Stimulated activated CD8-positive, alpha-beta memory T cell treated with anti-CD3 and anti-CD28 coated beads, Interleukin-7, amount 100 ng/mL, for 4 hours (primary cell): ENCODE results near the gene NEURL2.
"Not testable (repeated sequence)": the region's sequence is repeated elsewhere in the genome, so short reads cannot be mapped to it uniquely, and the experiment has no call there.

ENCODE experiments used
- DNase-seq, 2 donors: peaks; one replicate each; pipeline ENCODE4 v3.0.0-alpha.2; 2020; ENCODE audit warnings: low read depth in 2 of 2

NEURL2 gene

DNA sequence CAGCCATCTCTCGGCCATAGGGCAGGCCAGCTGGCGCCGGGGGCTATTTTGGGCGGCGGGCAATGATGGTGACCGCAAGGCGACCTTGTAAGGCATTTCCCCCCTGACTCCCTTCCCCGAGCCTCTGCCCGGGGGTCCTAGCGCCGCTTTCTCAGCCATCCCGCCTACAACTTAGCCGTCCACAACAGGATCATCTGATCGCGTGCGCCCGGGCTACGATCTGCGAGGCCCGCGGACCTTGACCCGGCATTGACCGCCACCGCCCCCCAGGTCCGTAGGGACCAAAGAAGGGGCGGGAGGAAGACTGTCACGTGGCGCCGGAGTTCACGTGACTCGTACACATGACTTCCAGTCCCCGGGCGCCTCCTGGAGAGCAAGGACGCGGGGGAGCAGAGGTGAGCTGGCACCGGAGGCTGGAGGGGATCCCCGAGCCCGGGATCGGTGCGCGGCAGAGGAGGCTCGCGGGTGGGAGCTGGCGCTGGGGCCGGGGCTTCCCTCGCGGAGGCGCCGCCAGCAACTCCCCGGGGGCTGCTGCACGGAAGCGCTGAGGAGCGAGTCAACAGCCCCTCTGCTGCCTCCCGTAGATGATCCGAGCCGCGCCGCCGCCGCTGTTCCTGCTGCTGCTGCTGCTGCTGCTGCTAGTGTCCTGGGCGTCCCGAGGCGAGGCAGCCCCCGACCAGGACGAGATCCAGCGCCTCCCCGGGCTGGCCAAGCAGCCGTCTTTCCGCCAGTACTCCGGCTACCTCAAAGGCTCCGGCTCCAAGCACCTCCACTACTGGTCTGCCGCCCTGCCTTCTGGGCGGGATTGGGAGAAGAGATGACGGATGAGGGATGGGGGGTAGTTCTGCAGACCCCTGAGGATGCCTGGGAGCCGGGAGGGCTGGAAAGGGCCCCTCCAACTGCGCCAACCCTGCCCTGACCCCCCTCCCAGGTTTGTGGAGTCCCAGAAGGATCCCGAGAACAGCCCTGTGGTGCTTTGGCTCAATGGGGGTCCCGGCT is at the start of gene NEURL2, which contains the start of gene CTSA:
NEURL2 (minus strand) TSS at position 224 of the 999 bp plus-strand sequence; CDS start at position 7, 217 bp downstream.
CTSA (plus strand) TSS at position 351 of the 999 bp plus-strand sequence; CDS start at position 585, 234 bp downstream.
- DNase-seq = peak; percentile 77 to 79

GRCh38 chr20:45940469-45940868 is 49.5 kb upstream of the NEURL2 start:
- DNase-seq = no peak

DNA sequence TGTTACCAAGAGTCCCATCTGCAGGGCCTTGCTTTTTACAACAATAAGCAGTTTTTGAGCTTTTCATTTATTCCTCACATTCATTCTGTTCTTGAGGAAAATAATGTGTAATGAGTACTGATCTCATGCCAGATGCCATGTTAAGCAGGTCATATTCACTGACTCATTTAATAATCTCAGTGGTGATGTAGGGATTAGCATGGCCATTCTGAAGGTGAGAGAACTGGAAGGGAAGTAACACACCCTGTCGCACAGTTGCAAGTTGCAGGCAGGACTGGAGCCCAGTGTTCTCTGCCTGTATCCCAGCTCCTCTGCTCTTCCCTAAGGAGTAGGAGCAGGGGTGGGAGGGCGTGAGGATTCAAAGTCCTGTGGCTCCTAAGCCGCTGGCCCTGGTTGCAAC is 49.0 kb upstream of the NEURL2 start:
- DNase-seq = no peak

DNA sequence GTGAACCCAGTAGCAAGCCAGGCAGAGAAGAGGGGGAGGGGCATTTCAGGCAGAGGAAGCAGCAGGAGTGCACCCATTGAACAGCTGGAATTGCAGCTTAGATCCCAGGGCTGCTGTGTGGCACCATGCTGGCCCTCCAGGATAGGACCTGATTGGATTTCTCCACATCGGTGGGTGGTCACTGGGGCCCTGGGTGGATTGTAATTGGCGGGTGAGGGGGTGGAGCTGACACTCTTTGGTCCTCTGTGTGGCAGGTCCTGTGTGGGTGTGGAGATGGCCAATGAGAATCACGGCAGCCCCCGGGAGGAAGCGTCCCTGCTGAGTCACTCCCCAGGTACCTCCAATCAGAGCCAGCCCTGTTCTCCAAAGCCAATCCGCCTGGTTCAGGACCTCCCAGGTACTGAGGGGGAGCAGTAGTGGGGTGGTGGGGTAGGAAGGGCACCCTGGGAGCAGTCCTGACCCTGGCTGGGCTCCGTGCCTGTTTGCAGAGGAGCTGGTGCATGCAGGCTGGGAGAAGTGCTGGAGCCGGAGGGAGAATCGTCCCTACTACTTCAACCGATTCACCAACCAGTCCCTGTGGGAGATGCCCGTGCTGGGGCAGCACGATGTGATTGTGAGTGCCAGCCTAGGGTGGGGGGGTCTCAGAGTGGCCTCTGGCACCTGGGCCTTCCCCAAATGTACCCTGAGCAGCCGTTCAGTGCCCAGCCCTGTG is 47.9 kb upstream of the NEURL2 start:
- DNase-seq = no peak

- DNase-seq = no peak
These were observed 46.8 kb upstream of the NEURL2 start for GRCh38 chr20:45937765-45938164.

- no peak for DNase-seq
These were observed 44.5 kb upstream of the NEURL2 start for GRCh38 chr20:45935416-45936046.

DNA sequence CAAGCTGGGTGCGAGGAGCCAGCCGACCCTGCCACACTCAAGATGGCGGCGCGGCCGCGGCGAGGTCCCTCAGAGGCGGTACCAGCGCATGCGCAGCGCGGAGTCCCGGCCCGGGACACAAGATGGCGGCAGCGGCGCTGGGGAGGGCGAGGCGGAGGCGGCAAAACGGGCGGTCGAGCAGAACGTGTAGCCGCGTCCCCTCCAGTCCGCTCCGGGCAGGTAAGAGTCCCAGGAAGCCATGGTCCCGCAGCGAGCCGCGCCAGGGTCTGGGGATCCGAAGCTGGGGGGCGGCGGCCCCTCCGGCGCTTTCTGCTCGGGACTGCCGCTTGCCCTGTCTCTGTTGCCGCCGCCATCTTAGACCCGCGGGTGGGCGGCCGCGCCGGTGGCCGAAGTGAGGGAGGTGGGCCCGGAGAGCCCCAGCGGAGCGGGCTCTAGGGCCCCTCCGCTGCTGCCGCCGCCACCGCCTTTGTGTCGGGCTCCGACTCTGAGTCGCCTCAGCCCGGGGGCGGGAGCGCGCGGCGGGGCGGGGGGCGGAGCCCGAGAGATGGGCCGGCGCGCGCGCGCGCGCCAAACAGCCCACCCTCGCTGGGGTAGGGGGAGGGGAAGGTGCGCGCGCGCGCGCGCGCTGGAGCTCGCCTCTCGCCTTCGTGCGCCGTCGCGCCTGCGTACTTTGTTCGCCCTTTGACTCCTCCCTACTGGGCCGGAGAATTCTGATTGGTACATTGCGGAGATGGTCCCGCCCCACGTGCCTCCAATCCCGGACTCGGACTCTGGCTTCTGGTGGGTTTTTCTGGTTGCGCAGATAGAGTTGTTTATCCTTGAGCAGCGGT is 43.8 kb upstream of the NEURL2 start, which contains the start of gene PCIF1:
PCIF1 (plus strand) TSS at position 98 of the 830 bp plus-strand sequence. CDS start 4,317 bp downstream, outside the sequence.
- peak; percentile 97 to 98 for DNase-seq

GRCh38 chr20:45934046-45934585 is 43.1 kb upstream of the NEURL2 start:
- DNase-seq = peak in 1 of 2 donors; percentile 53

GRCh38 chr20:45933266-45934045 is 42.4 kb upstream of the NEURL2 start:
- peak; percentile 32 to 40 for DNase-seq

GRCh38 chr20:45931680-45932079 is 40.7 kb upstream of the NEURL2 start:
- DNase-seq = not testable (repeated sequence)

DNA sequence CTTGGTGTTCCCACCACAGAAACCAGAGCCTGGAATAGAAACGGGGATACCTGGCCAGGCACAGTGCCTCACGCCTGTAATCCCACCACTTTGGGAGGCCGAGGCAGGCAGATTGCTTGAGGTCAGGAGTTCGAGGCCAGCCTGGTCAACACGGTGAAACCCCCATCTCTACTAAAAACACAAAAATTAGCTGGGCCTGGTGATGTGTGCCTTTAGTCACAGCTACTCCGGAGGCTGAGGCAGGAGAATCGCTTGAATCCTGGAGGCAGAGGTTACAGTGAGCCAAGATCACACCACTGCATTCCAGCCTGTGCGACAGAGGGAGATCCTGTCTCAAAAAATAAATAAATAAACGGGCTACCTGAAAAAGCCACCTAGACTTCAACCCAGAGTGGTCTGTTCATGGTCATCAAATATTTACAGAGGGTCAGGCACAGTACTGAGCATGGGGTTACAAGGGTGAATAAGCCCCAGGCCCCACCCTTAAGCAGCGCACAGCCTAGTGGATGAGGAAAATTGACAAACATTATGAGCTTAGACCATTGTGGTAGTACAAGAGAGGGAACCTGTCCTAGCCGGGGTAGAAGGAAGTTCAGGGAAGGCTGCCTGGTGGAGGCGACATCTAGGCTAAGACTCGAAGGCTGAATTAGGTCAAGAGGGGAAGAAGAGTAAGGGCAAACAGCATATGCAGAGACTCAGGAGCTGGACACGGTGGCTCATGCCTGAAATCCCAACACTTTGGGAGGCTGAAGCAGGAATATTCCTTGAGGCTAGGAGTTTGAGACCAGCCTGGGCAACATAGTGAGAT is 36.3 kb upstream of the NEURL2 start:
- no peak for DNase-seq

GRCh38 chr20:45926731-45927070 is 35.7 kb upstream of the NEURL2 start:
- no peak for DNase-seq

DNA sequence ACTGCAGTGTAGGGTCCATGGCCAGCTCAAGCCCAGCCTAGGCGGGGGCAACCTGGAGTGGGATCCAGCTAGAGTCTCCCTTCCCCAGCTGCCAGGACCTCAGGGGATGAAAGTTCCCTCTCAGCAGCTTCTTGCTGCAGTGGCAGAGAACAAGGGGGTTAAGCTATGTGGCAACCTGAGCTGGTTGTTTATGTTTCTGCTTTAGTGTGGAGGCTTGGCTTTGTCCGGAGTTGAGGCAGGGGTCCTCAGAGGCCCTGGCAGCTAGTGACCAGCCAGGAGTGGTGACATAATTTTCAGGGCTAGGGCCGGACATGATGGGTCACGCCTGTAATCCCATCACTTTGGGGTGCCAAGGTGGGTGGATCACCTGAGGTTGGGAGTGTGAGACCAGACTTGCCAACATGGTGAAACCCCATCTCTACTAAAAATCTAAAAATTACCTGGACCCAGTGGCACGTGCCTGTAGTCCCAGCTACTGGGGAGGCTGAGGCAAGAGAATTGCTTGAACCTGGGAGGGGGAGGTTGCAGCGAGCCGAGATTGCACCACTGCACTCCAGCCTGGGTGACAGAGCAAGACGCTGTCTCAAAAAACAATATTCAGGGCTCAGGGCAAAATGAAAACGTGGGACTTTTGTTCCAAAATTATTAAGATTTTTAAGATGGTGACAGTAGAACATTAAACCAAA is 35.0 kb upstream of the NEURL2 start:
- DNase-seq = no peak

DNA sequence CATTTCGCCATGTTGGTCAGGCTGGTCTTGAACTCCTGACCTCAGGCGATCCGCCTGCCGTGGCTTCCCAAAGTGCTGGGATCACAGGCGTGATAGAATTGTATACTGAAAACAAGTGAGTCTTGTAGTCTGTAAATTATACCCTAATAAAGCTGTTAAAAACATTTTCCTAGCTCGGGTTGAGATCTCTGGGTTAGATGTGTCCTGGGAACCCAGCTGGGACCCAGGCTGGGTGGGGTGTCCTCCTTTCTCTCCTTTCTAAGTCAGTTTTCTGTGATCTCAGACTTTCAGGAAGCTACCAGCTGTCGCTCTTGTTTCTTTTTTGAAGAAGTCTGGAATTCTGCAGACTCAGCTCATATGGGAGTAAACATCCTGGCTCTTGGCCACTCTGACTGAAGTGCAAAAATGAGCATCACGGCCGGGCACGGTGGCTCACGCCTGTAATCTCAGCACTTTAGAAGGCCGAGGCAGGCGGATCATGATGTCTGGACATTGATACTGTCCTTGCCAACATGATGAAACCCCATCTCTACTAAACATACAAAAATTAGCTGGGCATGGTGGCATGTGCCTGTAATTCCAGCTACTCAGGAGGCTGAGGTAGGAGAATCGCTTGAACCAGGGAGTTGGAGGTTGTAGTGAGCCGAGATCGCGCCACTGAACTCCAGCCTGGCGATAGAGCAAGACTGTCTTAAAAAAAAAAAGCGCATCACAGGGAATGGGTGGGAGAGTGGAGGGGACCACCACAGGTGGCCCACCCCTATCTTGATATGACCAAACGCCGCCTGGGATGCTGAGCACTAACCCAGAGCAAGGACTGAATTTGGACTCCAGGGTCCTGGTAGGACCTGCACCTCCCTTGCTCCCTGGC is 33.6 kb upstream of the NEURL2 start:
- no peak for DNase-seq

DNA sequence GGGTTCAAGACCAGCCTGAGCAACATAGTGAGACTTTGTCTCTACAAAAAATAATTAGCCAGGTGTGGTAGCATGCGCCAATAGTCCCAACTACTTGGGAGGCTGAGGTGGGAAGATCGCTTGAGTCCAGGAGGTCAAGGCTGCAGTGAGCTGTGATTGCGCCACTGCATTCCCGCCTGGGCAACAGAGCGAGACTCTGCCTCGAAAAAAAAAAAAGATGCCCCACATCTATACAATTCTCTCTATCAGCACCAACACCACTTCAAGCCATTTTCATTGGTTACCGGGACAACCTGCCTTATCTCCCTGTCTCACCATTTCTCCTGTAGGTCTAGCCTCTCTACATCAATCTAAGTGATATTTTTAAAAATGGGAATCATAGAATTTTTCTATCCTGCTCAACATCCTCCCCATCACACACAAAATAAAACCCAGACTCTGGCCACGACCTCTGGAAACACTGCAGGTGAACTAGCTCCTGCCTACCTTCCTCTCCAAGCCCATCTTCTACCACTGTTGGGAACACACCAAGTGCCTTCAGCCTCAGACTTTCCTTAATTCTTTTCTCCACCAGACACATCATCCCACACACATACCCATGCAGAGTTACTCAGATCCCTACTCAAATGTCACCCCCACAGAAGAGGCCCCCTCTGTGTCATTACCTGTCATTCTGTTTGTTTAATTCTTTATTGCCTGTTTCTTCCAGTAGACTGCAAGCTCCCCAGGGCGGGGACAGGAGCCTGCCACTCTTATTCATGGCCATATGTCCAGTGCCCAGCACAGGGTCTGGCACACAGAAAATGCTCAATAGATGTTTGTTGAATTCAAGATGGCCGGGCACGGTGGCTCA is 30.6 kb upstream of the NEURL2 start:
- no peak for DNase-seq

DNA sequence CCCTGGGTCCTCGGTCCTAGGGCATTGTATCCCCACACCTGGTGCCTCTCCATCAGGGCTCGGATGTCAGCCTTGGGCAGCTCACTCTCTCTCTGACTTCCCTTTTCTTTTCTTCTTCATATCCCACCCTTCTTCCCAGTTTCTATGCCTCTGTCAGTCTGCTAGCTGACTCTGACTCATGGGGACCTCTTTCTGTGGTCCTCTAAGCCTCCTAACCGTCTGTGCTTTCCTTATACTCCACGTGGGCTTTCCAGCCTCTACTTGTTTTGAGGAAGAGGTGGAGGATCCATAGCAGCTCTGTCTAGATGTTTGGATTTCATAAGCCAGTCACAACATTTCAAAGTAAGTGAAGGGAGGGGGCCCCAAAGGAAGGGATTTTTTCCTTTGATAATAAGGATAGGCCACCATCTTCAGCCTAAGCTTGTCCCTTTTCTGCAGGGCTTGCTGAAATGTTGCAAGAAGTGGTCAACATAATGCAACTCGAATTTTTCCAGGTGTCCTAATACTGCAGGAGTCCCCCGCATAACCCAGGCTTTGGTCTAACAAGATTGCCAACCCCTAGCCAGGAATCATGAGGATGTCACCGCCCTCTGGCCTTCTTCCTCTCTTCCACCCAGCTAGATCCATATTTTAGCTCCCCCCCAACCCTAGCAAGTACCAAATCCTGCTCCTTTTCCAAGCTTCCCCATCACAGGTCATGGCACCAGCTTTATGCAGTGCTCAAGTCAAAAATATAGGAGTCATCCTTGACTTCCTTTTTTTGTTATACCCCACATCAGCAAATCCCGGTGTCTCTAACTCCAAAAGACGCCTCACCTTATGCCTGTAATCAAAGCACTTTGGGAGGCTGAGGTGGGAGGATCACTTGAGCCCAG is 29.7 kb upstream of the NEURL2 start:
- DNase-seq = no peak
